ENCODE results near the gene LPAR2.
A peak's percentile ranks its signal among the peaks of the same experiment; 100 is the strongest.

The LPAR2 gene

GRCh38 chr19:19627621-19628500 is at the start of gene LPAR2:
TSS of gene LPAR2 (minus strand) at chr19:19628220. CDS start at chr19:19627275, 945 bp downstream.
- peak; percentile 81 for DNase-seq

- DNase-seq: no peak
Measured at GRCh38 chr19:19677579-19677978, 49.6 kb upstream of the LPAR2 start.

GRCh38 chr19:19674315-19674714 is 46.3 kb upstream of the LPAR2 start:
- DNase-seq: no peak

- DNase-seq: no peak
Measured at GRCh38 chr19:19672816-19673215, 44.8 kb upstream of the LPAR2 start.

- peak; percentile 14 for DNase-seq
Measured at GRCh38 chr19:19670070-19670551, 42.1 kb upstream of the LPAR2 start.

GRCh38 chr19:19668230-19669012 is 40.4 kb upstream of the LPAR2 start, which contains the start of gene ZNF101:
TSS of gene ZNF101 (plus strand) at chr19:19668839. CDS start at chr19:19668964, 125 bp downstream.
- peak; percentile 92 for DNase-seq

GRCh38 chr19:19665420-19665948 is 37.5 kb upstream of the LPAR2 start:
- DNase-seq: peak; percentile 9

- DNase-seq: peak; percentile 90
Measured at GRCh38 chr19:19663256-19664120, 35.5 kb upstream of the LPAR2 start, which contains the start of gene ATP13A1. TSS of gene ATP13A1 (minus strand) at chr19:19663676. CDS start at chr19:19663666, 10 bp downstream.

- no peak for DNase-seq
Measured at GRCh38 chr19:19662871-19663255, 34.8 kb upstream of the LPAR2 start.

GRCh38 chr19:19662344-19662743 is 34.3 kb upstream of the LPAR2 start:
- DNase-seq: no peak

GRCh38 chr19:19661675-19662251 is 33.7 kb upstream of the LPAR2 start:
- no peak for DNase-seq

- DNase-seq: no peak
Measured at GRCh38 chr19:19661141-19661674, 33.2 kb upstream of the LPAR2 start.

- DNase-seq: no peak
Measured at GRCh38 chr19:19659646-19660245, 31.7 kb upstream of the LPAR2 start.

GRCh38 chr19:19657397-19657783 is 29.4 kb upstream of the LPAR2 start:
- DNase-seq: no peak

- no peak for DNase-seq
Measured at GRCh38 chr19:19656451-19657396, 28.7 kb upstream of the LPAR2 start.

- no peak for DNase-seq
Measured at GRCh38 chr19:19655641-19656343, 27.8 kb upstream of the LPAR2 start.

GRCh38 chr19:19655051-19655594 is 27.1 kb upstream of the LPAR2 start:
- no peak for DNase-seq

- DNase-seq: no peak
Measured at GRCh38 chr19:19654441-19654840, 26.4 kb upstream of the LPAR2 start.

GRCh38 chr19:19653597-19654147 is 25.7 kb upstream of the LPAR2 start:
- DNase-seq: no peak

Measured in activated CD8-positive, alpha-beta memory T cell treated with anti-CD3 and anti-CD28 coated beads, Interleukin-2, amount 50 U/mL, for 4 hours (primary cell).